Measurements from ENCODE around the gene OBSL1. TPM values are rescaled to one million over a fixed set of nuclear protein-coding genes. Genes with fewer than 3 reads are reported as not detected.

Gene OBSL1
- total and polyA plus RNA-seq, 5 donors from 2014 or later = 0.57 TPM; not detected in 4

GRCh38 chr2:219514196-219514761 is 57.1 kb downstream of the OBSL1 start, which contains the start of gene ASIC4:
Gene ASIC4 (plus strand): TSS chr2:219514482. CDS start chr2:219514725, 243 bp downstream.
- Mint-ChIP-seq H3K36me3 (no peaks in the 10 kb centered on the region), H3K27me3 (peaks cover 79% of the 10 kb centered on the region), H3K4me3 (peak within 1 kb of the TSS in 1 of 4 donors; percentile 57), H3K27ac (no peak within 1 kb of the TSS), H3K9me3 (peaks cover 0 to 1% (median 0%) of the 10 kb centered on the region in 7 donors), H3K4me1 (peaks cover 0 to 31% (median 15%) of the 10 kb centered on the region in 4 donors)
- Histone ChIP-seq H3K36me3 (ENCODE audit: control insufficient read depth, insufficient read depth, low read length) (no peaks in the 10 kb centered on the region), H3K27ac (ENCODE audit: insufficient read depth, low read length, poor library complexity, severe bottlenecking) (no peak within 1 kb of the TSS), H3K4me3 (ENCODE audit: low read depth, low read length) (no peak within 1 kb of the TSS), H3K9me3 (ENCODE audit: control insufficient read depth in 2 of 2, low read length in 2 of 2) (no peaks in the 10 kb centered on the region), H3K27me3 (ENCODE audit: control insufficient read depth, insufficient read depth, low read length) (peaks cover 4% of the 10 kb centered on the region), H3K4me1 (ENCODE audit: control insufficient read depth, insufficient read depth, low read length, poor library complexity, severe bottlenecking) (peaks cover 12% of the 10 kb centered on the region)
- no peak for ATAC-seq (ENCODE audit: low read depth in 2 of 2)
- DNase-seq = no peak

- H3K4me3 ChIP-seq (ENCODE audit: low read depth, low read length) = no peak overlapping the region
- DNase-seq (no peak), ATAC-seq (ENCODE audit: low read depth in 2 of 2) (no peak)
- H3K36me3 ChIP-seq (ENCODE audit: control insufficient read depth, insufficient read depth, low read length) = no peaks in the 10 kb centered on the region
- H3K27ac ChIP-seq (ENCODE audit: insufficient read depth, low read length, poor library complexity, severe bottlenecking) = no peak overlapping the region
- H3K9me3 Mint-ChIP-seq = peaks cover 0 to 1% (median 0%) of the 10 kb centered on the region in 7 donors
- H3K4me1 ChIP-seq (ENCODE audit: control insufficient read depth, insufficient read depth, low read length, poor library complexity, severe bottlenecking) = peaks cover 15% of the 10 kb centered on the region
- H3K4me3 Mint-ChIP-seq = no peak overlapping the region
- peaks cover 0 to 32% (median 15%) of the 10 kb centered on the region in 4 donors for H3K4me1 Mint-ChIP-seq
- H3K27ac Mint-ChIP-seq = no peak overlapping the region
- peaks cover 4% of the 10 kb centered on the region for H3K27me3 ChIP-seq (ENCODE audit: control insufficient read depth, insufficient read depth, low read length)
- no peaks in the 10 kb centered on the region for H3K9me3 ChIP-seq (ENCODE audit: control insufficient read depth in 2 of 2, low read length in 2 of 2)
- no peaks in the 10 kb centered on the region for H3K36me3 Mint-ChIP-seq
- H3K27me3 Mint-ChIP-seq = peaks cover 80% of the 10 kb centered on the region
Measured at GRCh38 chr2:219513787-219514186, 57.6 kb downstream of the OBSL1 start.

GRCh38 chr2:219512524-219513216 is 58.7 kb downstream of the OBSL1 start:
- no peak overlapping the region for H3K4me3 ChIP-seq (ENCODE audit: low read depth, low read length)
- no peaks in the 10 kb centered on the region for H3K36me3 ChIP-seq (ENCODE audit: control insufficient read depth, insufficient read depth, low read length)
- peaks cover 15% of the 10 kb centered on the region for H3K4me1 ChIP-seq (ENCODE audit: control insufficient read depth, insufficient read depth, low read length, poor library complexity, severe bottlenecking)
- no peak overlapping the region for H3K27ac ChIP-seq (ENCODE audit: insufficient read depth, low read length, poor library complexity, severe bottlenecking)
- ATAC-seq (ENCODE audit: low read depth in 2 of 2) = no peak
- no peak overlapping the region for H3K4me3 Mint-ChIP-seq
- H3K27me3 Mint-ChIP-seq = peaks cover 76% of the 10 kb centered on the region
- H3K9me3 ChIP-seq (ENCODE audit: control insufficient read depth in 2 of 2, low read length in 2 of 2) = no peaks in the 10 kb centered on the region
- DNase-seq = no peak
- H3K9me3 Mint-ChIP-seq = peaks cover 0 to 1% (median 0%) of the 10 kb centered on the region in 7 donors
- H3K4me1 Mint-ChIP-seq = peaks cover 0 to 32% (median 15%) of the 10 kb centered on the region in 4 donors
- H3K27me3 ChIP-seq (ENCODE audit: control insufficient read depth, insufficient read depth, low read length) = peaks cover 2% of the 10 kb centered on the region
- H3K27ac Mint-ChIP-seq = no peak overlapping the region
- H3K36me3 Mint-ChIP-seq = peaks cover under 1% of the 10 kb centered on the region

- Mint-ChIP-seq H3K4me1 (peaks cover 0 to 32% (median 15%) of the 10 kb centered on the region in 4 donors), H3K9me3 (peaks cover 0 to 1% (median 0%) of the 10 kb centered on the region in 7 donors), H3K27ac (no peak overlapping the region), H3K36me3 (peaks cover 7% of the 10 kb centered on the region), H3K27me3 (peaks cover 70% of the 10 kb centered on the region), H3K4me3 (peak overlapping the region in 1 of 4 donors; percentile 12)
- peaks cover 15% of the 10 kb centered on the region for H3K4me1 ChIP-seq (ENCODE audit: control insufficient read depth, insufficient read depth, low read length, poor library complexity, severe bottlenecking)
- H3K9me3 ChIP-seq (ENCODE audit: control insufficient read depth in 2 of 2, low read length in 2 of 2) = no peaks in the 10 kb centered on the region
- no peak for DNase-seq
- H3K27me3 ChIP-seq (ENCODE audit: control insufficient read depth, insufficient read depth, low read length) = peaks cover 2% of the 10 kb centered on the region
- H3K27ac ChIP-seq (ENCODE audit: insufficient read depth, low read length, poor library complexity, severe bottlenecking) = no peak overlapping the region
- H3K36me3 ChIP-seq (ENCODE audit: control insufficient read depth, insufficient read depth, low read length) = peaks cover under 1% of the 10 kb centered on the region
- no peak overlapping the region for H3K4me3 ChIP-seq (ENCODE audit: low read depth, low read length)
- ATAC-seq (ENCODE audit: low read depth in 2 of 2) = no peak
Measured at GRCh38 chr2:219511547-219512325, 59.6 kb downstream of the OBSL1 start.

GRCh38 chr2:219510512-219511135 is 60.7 kb downstream of the OBSL1 start:
- DNase-seq (no peak), ATAC-seq (ENCODE audit: low read depth in 2 of 2) (no peak)
- H3K27ac ChIP-seq (ENCODE audit: insufficient read depth, low read length, poor library complexity, severe bottlenecking) = no peak overlapping the region
- H3K9me3 Mint-ChIP-seq = no peaks in the 10 kb centered on the region
- no peaks in the 10 kb centered on the region for H3K9me3 ChIP-seq (ENCODE audit: control insufficient read depth in 2 of 2, low read length in 2 of 2)
- peak overlapping the region in 2 of 4 donors; percentile 60 to 70 for H3K4me3 Mint-ChIP-seq
- H3K27me3 Mint-ChIP-seq = peaks cover 59% of the 10 kb centered on the region
- peaks cover 8% of the 10 kb centered on the region for H3K36me3 ChIP-seq (ENCODE audit: control insufficient read depth, insufficient read depth, low read length)
- peaks cover 10% of the 10 kb centered on the region for H3K36me3 Mint-ChIP-seq
- peaks cover 15% of the 10 kb centered on the region for H3K4me1 ChIP-seq (ENCODE audit: control insufficient read depth, insufficient read depth, low read length, poor library complexity, severe bottlenecking)
- no peak overlapping the region for H3K4me3 ChIP-seq (ENCODE audit: low read depth, low read length)
- peaks cover 2% of the 10 kb centered on the region for H3K27me3 ChIP-seq (ENCODE audit: control insufficient read depth, insufficient read depth, low read length)
- H3K4me1 Mint-ChIP-seq = peaks cover 0 to 28% (median 15%) of the 10 kb centered on the region in 4 donors
- no peak overlapping the region for H3K27ac Mint-ChIP-seq

- Mint-ChIP-seq H3K27me3 (peaks cover 57% of the 10 kb centered on the region), H3K4me1 (peaks cover 0 to 27% (median 15%) of the 10 kb centered on the region in 4 donors), H3K36me3 (peaks cover 10% of the 10 kb centered on the region), H3K9me3 (no peaks in the 10 kb centered on the region), H3K4me3 (peak overlapping the region in 3 of 4 donors; percentile 50 to 70 (median 68)), H3K27ac (no peak overlapping the region)
- peaks cover 2% of the 10 kb centered on the region for H3K27me3 ChIP-seq (ENCODE audit: control insufficient read depth, insufficient read depth, low read length)
- no peak overlapping the region for H3K4me3 ChIP-seq (ENCODE audit: low read depth, low read length)
- peaks cover 15% of the 10 kb centered on the region for H3K4me1 ChIP-seq (ENCODE audit: control insufficient read depth, insufficient read depth, low read length, poor library complexity, severe bottlenecking)
- H3K27ac ChIP-seq (ENCODE audit: insufficient read depth, low read length, poor library complexity, severe bottlenecking) = no peak overlapping the region
- ATAC-seq (ENCODE audit: low read depth in 2 of 2) (peak; percentile 70 to 73), DNase-seq (peak; percentile 28 to 39 (median 35))
- no peaks in the 10 kb centered on the region for H3K9me3 ChIP-seq (ENCODE audit: control insufficient read depth in 2 of 2, low read length in 2 of 2)
- peaks cover 8% of the 10 kb centered on the region for H3K36me3 ChIP-seq (ENCODE audit: control insufficient read depth, insufficient read depth, low read length)
Measured at GRCh38 chr2:219509780-219510511, 61.4 kb downstream of the OBSL1 start.
